ENCODE results near the gene VAT1L. TPM values are rescaled to one million over a fixed set of nuclear protein-coding genes. Genes with fewer than 3 reads are reported as not detected.

Gene VAT1L
- total RNA-seq, 1 experiment from 2014 or later = 0.10 TPM

DNA sequence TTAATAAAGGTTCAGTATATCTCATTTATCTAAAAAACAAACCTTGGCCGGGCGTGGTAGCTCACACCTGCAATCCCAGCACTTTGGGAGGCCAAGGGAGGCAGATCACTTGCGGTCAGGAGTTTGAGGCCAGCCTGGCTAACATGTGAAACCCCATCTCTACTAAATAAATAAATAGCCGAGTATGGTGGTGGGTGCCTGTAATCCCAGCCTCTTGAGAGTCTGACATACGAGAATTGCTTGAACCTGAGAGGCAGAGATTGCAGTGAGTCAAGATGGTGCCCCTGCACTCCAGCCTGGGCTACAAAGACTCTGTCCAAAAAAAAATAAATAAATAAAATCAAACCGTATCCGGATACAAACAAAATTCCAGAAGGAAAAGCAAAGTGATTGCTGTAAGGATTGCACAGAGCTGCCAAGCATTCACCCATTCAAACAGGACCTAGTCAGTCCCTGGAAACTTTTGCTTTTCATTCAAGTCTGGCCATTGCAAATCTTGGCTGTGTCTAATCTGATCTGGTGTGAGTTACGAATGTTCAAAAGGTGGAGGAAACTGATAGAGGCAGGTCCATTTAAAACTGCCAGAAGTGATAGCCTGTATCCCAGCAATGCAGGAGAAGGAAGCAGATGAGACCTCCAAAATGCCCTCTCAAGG lies 131.5 kb downstream of the VAT1L start:
- POLR2A ChIA-PET = no interaction called here
- intact Hi-C loops (cut with micrococcal nuclease) = no loop called here
- no TSS peak for BruUV-seq (replicated peaks)

More for the DNA sequence above, 131.5 kb downstream of the VAT1L start:
- Histone ChIP-seq H3K9ac (ENCODE audit: low read length) (no peak overlapping the region), H3K9me3 (ENCODE audit: control insufficient read depth in 1 of 2, insufficient read depth in 1 of 2, low read depth in 1 of 2, low read length in 2 of 2) (no peaks in the 10 kb centered on the region), H3K27ac (ENCODE audit: low read depth, low read length) (no peak overlapping the region), H3K79me2 (ENCODE audit: insufficient read depth, low read length) (no peaks in the 10 kb centered on the region), H3K36me3 (ENCODE audit: control insufficient read depth in 1 of 2, insufficient read depth in 2 of 2, low read length in 2 of 2) (no peaks in the 10 kb centered on the region), H2AFZ (ENCODE audit: low read depth, low read length, poor library complexity, severe bottlenecking) (no peak overlapping the region), H3K4me2 (ENCODE audit: low read length) (no peak overlapping the region), H3K4me3 (replicated peaks in 1 of 2; ENCODE audit: low read depth in 1 of 2, low read length in 2 of 2) (no peak overlapping the region), H4K20me1 (ENCODE audit: insufficient read depth) (no peaks in the 10 kb centered on the region; the same call in 1 of the 2 replicates), H3K27me3 (ENCODE audit: insufficient read depth, low read length) (peaks cover 84% of the 10 kb centered on the region), H3K4me1 (ENCODE audit: control insufficient read depth in 1 of 2, insufficient read depth in 2 of 2, low read length in 2 of 2) (no peaks in the 10 kb centered on the region), H3K9me2 (ENCODE audit: insufficient read depth) (no peaks in the 10 kb centered on the region)
- ATAC-seq (no peak), DNase-seq (ENCODE audit: low read depth, low spot score) (no peak)
- TF ChIP-seq SP1 (IDR thresholded peaks at IDR 0.05; ENCODE audit: low read depth) = no peak
- no peak for TF ChIP-seq ZFX (IDR thresholded peaks at IDR 0.05)
- TF ChIP-seq, protein P1, sequence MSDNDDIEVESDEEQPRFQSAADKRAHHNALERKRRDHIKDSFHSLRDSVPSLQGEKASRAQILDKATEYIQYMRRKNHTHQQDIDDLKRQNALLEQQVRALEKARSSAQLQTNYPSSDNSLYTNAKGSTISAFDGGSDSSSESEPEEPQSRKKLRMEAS (IDR thresholded peaks at IDR 0.05) = no peak
- TF ChIP-seq FOSL1 (IDR thresholded peaks at IDR 0.05; ENCODE audit: low read depth) = no peak
- TF ChIP-seq EZH2 (IDR thresholded peaks at IDR 0.05) = no peak
- TF ChIP-seq SIN3A (IDR thresholded peaks at IDR 0.05; ENCODE audit: low read depth) = no peak
- no peak for TF ChIP-seq CBX3 (IDR thresholded peaks at IDR 0.05; ENCODE audit: low read depth)
- TF ChIP-seq, protein P2, sequence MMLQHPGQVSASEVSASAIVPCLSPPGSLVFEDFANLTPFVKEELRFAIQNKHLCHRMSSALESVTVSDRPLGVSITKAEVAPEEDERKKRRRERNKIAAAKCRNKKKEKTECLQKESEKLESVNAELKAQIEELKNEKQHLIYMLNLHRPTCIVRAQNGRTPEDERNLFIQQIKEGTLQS (IDR thresholded peaks at IDR 0.05) = no peak
- no peak for TF ChIP-seq POLR2AphosphoS5 (IDR thresholded peaks at IDR 0.05; ENCODE audit: low read depth, low read length)
- no peak for TF ChIP-seq RAD21 (IDR thresholded peaks at IDR 0.05; ENCODE audit: low read depth)
- no peak for TF ChIP-seq REST (IDR thresholded peaks at IDR 0.05; ENCODE audit: low read depth)
- no peak for TF ChIP-seq CEBPB (IDR thresholded peaks at IDR 0.05; ENCODE audit: low read depth)
- no peak for TF ChIP-seq ZNF274 (IDR thresholded peaks at IDR 0.05; ENCODE audit: low read depth, low read length)
- TF ChIP-seq EGR1 (IDR thresholded peaks at IDR 0.05; ENCODE audit: low read depth) = no peak
- TF ChIP-seq EZH2phosphoT487 (IDR thresholded peaks at IDR 0.05; ENCODE audit: borderline replicate concordance) = no peak
- no peak for TF ChIP-seq ZBTB33 (IDR thresholded peaks at IDR 0.05; ENCODE audit: extremely low read depth, insufficient replicate concordance, low read length)
- CTCF ChIA-PET = no interaction called here
- RAD21 ChIA-PET (ENCODE audit: low non-redundant PET in 1 of 2, low total read pairs in 2 of 2, uncharacterized antibody in 2 of 2, unreplicated experiment in 2 of 2) = no interaction called here
